HG03558 (cell line): Measurements from ENCODE around the gene PYGB.
"Not testable (repeated sequence)": the region's sequence is repeated elsewhere in the genome, so short reads cannot be mapped to it uniquely, and the experiment has no call there.

Experiments used
- ATAC-seq: cut with Tn5 transposase; IDR thresholded peaks from one replicate; pipeline ENCODE4 v1.9.1; 2021; ENCODE audit warnings: moderate number of reproducible peaks; ENCODE audit not compliant: unreplicated experiment; ENCODE audit errors: extremely low read depth

The PYGB gene

GRCh38 chr20:25259788-25260254 lies 11.9 kb downstream of the PYGB start:
- no peak for ATAC-seq

- not testable (repeated sequence) for ATAC-seq
Measured at GRCh38 chr20:25260770-25261437, 13.0 kb downstream of the PYGB start.

GRCh38 chr20:25269057-25269832 lies 21.4 kb downstream of the PYGB start:
- no peak for ATAC-seq

DNA sequence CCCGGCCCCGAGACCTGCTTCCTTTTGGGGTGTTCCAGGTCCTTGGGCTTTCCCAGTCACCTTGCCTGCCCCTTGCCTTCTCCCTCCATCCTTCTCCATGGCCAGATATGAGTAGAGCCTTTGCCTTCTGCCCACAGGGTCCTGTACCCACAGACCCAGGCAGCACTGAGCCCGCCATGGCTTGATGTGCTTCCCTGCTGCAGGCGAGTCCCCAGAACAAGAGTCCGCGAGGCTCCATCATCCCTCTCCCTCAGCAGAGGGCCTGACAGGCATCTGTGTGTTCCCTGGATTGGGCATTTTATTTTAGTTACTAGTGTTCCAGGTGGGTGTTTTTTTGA lies 21.9 kb downstream of the PYGB start:
- ATAC-seq: no peak

DNA sequence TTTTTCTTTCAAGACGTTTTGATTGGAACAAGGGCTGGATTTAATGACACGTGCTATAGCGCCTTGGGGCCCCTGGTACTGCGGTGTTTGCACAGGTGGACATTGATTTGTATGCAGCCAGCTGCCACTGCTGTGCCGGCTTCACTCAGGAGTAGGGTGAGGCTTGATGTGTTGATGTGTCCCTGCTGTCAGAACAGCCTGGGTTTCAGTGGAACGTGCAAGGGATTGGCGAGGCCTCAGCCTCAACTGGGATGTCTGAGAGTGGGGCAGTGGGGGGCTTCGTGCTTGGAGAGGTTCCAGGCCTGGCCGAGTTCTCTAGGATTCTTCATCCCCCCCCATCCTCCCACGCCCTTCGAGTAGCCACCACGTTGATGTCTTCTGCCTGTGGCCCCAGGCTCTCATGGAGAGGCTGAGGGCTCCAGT lies 23.0 kb downstream of the PYGB start:
- no peak for ATAC-seq

DNA sequence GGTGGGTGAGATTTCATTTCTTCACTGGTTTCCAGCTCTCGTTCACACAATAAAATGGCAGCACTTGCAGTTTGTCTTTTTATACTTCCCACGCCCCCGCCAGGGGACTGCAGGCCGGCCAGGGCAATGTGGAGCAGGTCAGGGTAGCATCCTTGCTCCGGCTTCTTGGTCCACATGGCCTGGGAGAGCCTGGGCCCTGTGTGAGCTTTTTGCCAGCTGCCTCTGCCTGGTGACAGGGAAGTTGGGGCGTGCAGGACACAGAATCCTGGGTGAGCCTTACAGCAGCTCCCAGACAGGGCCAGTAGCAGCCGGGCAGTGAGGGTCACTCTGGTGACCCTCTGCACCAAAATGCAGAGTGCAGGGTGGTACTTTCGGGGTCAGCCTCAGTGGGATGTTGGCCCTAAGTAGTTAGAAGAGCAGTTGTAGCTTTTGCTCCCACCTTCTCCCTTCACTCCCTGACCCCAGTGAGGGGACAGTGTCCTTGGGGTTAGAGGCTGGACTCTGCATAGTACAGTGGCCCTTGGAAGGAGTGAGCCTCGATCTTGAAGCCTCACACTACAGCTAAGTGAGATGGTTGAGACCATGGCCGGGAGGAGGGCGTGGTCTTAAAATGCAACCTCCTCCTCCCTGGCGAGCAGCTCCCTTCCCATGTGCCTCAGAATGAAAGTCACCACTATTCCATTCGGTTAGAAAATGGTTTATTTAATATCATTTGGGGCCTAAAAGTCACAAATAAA lies 23.8 kb downstream of the PYGB start:
- no peak for ATAC-seq

DNA sequence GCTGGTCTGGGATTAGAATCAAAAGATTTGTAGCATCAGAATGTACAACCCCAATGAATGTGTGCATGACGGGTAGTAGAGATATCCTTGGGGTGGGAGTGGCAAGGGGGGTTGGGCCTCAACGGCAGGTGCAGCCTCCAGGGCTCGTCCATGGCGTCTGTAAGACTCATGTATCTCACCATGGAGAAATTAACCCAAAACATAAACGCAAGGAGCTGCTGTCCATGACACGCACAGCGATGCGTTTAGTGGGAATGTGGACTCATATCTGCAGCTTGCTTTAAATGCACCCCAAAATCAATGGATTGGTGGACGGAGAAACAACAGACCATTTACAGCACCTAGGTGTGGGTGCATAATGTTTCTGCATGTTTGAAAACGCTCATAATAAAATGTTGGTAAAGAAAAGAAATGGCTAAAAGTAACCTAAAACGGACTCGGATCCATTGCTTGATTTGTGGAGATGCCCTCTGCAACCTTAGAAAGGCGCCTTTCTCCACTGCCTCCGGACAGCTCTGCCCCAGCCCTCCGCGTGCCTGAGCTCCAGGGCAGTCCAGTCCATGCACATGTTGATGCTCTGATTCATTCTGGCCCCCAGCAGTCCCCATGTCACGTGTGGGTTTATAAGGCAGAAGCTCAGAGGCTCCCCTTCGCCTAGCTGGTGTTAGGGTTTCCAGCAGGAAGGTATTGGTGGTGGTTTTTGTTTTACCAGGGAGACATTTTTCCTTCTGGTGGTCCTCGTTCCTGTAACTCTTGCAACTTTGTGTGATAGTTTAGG lies 24.5 kb downstream of the PYGB start:
- no peak for ATAC-seq

GRCh38 chr20:25273046-25273445 lies 25.2 kb downstream of the PYGB start:
- ATAC-seq: no peak

DNA sequence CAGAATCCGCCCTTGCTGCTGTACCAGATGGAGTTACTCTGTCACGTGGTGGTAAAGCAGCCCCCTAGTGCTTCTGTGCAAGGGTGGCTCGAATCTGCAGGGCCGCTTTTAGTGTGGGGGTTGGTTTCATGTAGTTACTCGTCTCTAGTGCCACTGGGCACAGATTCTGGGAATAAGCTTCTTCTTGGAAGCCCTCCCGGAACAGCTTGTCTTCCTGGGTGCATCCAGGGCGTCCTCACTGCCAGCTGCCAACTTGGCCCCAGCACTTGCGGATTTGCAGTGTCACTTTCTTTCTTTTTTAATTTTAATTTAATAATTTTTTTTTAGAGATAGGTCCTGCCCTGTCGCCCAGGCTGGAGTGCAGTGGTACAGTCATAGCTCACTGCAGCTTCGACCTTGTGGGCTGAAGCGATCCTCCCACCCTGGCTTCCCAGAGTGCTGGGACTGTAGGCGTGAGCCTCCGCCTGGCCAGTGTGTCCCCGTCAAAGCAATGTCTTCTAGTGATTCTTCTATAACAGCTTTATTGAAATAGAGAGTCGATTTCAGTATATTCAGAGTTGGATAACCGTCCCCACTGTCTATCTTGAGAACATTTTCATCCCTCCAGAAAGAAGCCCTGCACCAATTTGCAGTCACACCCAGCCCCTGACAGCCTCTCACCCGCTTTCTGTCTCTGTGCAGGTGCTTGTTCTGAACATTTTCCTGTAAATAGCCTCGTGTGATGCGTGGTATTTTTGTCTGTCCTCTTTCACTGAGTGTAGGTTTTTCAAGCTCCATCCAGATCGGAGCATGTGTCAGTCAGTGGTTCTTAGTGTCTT lies 25.9 kb downstream of the PYGB start:
- no peak for ATAC-seq

GRCh38 chr20:25274481-25274880 lies 26.6 kb downstream of the PYGB start:
- ATAC-seq: no peak

DNA sequence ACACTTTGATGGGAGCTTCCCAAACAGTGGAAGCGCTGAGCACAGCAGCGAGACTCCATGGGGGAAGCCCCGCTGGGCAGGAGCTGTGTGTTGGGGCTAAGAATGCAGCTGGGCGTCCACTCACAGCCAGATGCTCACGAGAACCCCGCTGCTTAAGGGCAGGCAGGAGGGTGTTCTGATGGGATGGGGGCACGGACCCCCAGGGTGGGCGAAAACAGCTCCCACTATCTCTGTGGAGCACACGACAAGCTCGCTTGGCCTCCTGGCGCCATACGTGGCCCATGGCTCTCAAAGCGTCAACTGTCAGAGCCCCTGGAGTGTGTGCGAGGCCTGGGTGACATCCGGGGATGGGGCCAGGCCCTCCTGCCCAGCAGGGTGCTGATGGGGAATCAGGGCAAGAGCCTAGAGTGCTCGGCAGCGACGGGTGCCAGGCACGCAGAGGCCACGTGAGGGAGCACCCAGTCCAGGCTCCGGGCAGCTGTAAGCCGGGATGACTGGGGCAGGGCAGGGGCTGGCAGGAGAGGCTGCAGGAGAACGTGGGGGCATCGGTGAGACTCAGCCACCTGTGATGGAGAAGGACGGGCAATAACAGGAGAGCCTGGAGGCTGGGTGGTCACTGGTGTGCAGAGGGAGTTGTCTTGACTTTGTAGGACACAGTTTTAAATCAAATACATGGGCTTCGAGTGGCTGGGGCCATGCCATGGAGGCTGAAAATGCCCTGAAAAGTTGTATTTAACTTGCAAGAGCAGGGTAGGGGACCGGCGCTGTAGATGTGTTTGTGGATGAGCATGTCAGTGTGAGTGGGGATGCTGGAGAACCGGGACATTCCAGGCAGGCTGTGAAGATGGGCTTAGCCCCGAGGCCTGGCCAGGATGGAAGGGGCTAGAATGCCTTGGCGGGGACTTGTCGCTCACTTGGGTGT lies 27.3 kb downstream of the PYGB start:
- no peak for ATAC-seq

GRCh38 chr20:25275813-25276532 lies 28.1 kb downstream of the PYGB start:
- no peak for ATAC-seq

DNA sequence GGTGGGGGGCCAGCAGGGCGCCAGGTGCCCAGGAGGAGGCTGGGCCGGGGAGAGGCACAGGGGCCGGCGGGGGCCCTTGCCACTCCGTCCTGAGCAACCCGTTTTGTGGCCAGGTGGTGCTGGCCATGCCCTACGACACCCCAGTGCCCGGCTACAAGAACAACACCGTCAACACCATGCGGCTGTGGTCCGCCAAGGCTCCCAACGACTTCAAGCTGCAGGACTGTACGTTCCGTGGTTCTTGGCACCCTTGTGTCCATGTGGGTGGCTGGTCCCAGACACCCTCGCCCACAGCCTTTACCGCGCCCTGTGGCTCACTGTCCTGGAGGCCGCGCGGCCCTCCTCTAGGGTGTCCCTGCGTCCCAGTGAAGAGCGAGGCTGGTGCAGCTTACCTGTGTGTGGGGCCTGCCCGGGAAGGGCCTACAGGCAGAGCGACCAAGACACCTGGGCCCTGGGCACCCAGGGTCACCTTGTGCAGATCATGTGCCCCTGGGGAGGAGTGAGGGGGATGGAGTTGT lies 28.7 kb downstream of the PYGB start:
- no peak for ATAC-seq

- ATAC-seq: no peak
Measured at GRCh38 chr20:25277051-25277801, 29.3 kb downstream of the PYGB start.

DNA sequence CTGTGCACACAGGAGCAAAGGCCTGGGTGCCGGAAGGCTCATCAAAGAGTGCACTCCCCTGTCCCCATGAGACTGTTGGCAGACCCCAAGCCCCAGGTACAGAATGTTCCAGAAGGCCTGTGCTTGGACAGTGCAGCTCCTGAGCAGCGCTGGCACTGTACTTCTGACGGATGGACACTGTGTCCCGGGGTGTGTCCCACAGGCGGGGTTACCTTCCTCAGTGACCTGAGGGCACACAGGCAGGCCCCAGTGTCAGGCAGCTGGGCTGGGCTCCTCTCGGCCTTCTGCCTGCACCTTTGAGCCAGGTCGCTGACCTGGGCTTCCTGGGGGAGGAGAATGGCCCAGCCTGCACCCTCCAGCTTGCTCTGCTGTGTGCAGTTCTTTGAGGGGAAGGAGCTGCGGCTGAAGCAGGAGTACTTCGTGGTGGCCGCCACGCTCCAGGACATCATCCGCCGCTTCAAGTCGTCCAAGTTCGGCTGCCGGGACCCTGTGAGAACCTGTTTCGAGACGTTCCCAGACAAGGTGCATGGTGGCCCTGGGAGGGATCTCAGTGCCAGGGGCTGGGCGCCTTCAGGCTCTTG lies 30.1 kb downstream of the PYGB start:
- ATAC-seq: no peak

- ATAC-seq: no peak
Measured at GRCh38 chr20:25278636-25279361, 30.9 kb downstream of the PYGB start.
